GM18858 (cell line): ENCODE data around the gene AFAP1L1.
A peak's percentile ranks its signal among the peaks of the same experiment; 100 is the strongest.
"Not testable (repeated sequence)": the region's sequence is repeated elsewhere in the genome, so short reads cannot be mapped to it uniquely, and the experiment has no call there.

ENCODE experiments used
- ATAC-seq: cut with Tn5 transposase; IDR thresholded peaks from one replicate; pipeline ENCODE4 v1.9.1; 2021; ENCODE audit not compliant: unreplicated experiment

AFAP1L1 gene

DNA sequence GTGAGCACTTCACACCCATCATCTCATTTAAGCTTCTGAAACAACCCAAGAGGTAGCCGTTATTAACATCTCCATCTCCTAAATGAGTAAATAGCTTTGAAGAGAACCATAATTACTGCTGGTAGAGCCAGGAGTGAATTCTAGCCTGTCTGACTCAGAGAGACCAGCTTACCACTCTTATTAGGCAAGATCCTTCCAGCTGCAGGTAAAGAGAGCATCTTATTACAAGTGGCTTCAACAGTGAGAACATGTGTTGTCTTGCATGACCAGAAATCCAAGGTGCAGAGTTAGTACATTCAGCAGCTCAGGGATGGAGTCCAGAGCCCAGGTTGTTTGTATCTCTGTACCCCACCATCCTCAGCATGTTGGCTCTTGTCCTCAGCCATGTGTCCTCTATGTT lies 10.9 kb upstream of the AFAP1L1 start:
- no peak for ATAC-seq

DNA sequence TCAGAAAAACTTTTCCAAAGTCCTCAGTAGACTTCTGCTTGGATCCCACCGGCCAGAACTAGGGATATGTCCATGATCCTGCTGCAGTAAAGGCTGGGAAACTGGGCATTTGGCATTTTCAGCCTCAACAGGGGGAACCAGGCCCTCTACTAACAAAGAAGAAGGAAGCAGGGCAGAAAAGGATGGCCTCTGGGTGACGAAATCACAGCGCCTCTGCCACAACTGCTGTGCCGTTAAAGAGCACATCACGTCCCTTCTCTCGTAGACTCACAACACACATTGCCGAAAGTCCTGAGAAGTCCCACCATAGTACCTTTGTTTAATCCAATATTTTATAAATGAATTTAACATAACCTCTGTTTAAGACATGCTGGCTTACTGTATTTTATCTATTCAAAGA lies 10.4 kb upstream of the AFAP1L1 start:
- ATAC-seq = no peak

- no peak for ATAC-seq
Observed at GRCh38 chr5:149262315-149262714, 9.3 kb upstream of the AFAP1L1 start.

DNA sequence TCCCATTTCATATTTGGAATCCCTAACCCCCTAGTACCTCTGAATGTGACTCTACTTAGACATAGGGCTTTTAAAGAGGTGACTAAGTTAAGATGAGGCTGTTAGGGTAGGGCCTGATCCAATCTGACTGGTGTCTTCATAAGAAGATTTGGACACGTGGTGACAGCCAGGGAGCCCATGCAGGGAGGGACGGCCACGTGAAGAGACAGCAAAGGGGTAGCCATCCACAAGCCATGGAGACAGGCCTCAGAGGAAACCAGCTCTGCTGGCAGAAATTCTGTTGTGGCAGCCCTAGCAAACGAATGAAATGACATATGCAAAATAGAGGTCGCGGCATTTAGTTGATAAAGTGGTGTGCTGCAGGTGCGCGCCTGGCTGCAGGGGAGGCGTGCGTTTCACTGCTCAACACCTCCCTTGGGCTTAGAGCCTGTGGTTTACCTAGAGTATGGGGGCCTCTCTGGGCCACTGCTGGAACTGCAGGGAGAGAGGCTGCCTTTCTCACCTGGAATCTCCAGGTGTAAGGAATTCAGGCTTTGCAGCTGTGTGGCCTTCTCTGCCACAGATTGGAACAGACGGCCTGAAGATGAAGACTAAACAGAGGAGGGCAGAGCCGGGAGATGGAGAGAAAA lies 7.1 kb upstream of the AFAP1L1 start:
- ATAC-seq = peak; percentile 70

DNA sequence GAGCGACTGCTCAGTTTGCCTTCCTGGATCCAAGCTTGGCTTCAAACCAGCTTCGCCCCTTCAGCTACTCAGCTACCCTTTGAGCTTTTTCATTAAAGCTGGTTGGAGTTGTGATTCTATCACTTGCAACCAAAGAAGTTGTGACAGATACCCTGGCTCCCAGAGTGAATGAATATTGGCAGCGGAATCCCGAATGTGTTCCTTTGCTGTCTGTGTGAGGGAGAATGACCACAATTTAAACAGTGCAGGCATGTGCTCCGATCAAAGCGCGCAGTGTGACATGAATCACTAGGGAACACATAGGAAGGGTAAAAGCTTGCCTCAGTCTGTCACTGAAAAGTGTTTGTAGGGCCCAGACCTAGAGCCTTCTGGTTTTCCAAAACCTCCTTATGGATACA lies 6.6 kb upstream of the AFAP1L1 start:
- no peak for ATAC-seq

DNA sequence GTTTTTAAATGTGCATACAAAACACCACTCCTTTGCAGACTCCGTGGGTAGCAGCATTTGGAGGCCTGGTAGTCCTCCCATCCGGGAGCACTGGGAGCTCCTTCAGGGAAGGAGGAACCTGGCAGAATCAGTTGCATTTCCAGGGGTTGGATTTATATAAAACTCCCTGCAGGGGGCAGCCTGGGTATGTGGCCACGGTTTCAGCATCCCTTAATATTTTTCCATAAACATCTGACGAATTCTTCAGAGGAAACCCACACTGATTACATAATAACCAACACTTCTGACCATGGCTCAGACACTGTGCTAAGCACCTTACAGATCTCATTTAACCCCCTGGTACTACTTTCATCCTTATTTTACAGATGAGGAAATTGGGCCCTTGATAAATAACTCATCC lies 6.1 kb upstream of the AFAP1L1 start:
- no peak for ATAC-seq

DNA sequence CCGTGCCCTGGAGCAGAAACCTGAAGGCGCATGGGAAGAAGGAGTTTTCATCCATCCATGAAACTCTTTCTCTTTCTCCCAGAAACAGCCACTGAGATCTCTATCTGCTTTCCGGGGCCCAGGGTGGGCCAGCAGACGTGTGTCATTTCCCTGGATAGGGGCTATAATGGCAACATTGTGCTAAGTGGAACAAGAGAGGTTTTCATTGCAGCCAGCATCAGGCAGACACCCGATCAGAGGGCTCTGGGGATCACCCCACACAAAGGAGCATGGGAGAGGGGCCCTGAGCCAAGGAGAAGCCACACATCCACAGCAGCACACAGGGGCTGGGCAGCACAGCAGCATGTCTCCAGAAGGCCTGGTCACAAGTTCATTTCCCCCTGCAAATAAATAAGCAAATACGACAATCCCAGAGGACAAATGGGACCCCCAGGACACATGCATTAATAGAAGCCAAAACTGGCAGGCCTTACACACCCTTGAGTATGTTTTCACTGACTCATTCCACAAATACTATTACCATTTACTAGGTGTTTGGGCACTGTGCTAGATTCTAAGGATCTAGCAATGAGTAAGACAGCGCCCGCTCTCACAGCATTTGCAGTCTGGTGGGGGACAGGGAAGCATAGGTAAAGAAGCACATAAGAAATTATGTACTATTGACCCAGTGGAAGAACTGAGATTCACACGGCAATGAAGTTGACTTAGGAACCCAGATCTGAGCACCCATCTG lies 4.3 kb upstream of the AFAP1L1 start:
- no peak for ATAC-seq

DNA sequence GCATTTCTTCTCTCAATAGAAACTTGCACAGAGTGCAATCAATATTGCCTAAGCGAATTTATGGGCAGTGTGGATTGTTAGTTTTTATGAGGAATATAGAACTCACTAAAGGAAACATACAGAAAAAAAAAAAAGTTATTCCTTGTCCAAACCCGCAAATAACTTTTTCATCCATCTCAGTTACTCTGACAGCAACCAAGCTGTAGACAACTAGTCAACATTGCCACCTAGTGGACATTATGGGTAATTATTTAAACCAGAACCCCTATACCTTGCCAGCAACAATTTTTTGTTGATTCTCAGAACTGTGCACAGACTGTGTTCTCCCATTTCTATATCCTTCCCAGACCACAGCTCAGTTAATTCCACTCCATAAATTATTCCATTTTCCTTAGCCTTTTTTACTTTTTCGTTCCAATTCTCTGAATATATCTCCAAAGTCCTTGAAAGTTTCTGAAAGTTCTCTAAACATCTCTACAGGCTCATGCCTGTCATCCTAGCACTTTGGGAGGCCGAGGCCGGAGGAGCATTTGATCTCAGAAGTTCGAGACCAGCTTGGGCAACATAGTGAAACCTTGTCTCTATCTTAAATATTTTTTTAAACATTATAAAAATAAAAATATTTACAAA lies 2.6 kb upstream of the AFAP1L1 start:
- peak; percentile 55 for ATAC-seq

GRCh38 chr5:149271195-149271715 lies 404 bp upstream of the AFAP1L1 start:
- no peak for ATAC-seq

DNA sequence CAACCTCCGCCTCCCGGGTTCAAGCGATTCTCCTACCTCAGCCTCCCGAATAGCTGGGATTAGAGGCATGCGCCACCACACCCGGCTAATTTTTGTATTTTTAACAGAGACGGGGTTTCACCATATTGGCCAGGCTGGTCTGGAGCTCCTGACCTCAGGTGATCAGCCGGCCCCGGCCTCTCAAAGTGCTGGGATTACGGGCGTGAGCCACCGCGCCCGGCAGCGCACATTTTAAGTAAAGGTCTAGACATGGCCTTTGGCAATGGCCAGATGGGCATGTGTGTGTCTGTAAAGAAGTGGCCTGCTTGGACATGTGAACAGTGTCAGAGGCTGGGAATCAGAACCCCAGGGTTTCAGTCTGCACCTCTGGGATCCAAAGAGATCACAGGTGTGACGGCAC lies 1.1 kb downstream of the AFAP1L1 start:
- not testable (repeated sequence) for ATAC-seq

DNA sequence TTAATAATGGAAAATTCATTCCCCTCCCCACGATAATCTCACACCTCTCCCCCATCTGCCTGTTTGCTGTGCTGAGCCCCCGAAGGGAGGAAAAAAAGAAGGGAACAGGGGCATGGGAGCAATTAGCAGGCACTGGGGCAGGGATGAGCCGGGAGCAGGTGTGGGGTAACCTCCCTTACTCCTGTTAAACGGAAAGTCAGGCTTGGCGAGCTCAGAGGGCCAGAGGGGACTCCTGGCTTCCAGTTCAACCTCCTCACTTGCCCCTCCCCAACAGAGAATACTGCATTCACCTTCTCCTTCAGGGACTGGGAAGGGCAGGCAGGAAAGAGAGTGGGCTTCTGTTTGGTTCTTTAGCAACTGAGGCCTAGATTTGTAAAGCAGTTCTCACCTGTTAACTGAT lies 1.6 kb downstream of the AFAP1L1 start:
- ATAC-seq = no peak

- no peak for ATAC-seq
Observed at GRCh38 chr5:149273950-149274349, 2.3 kb downstream of the AFAP1L1 start.

GRCh38 chr5:149274939-149275338 lies 3.3 kb downstream of the AFAP1L1 start:
- no peak for ATAC-seq

DNA sequence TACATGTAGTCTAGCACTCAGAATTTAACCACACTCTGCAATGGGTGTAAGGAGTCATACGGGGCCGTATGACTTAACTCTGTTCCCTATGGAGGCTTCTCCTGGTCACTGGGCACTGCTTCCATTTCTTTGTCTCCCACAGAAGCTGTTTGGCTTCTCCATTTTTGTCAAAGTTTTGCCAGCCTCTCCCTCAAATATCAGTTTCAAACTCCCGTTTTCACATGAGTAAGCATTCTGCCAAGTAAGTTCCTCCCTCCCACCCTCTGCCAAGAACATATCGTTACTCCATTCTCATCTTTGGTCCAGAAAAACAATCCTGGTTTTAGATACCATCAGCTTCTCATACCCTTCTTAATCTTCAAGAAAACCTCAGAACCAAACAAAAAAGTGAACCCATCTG lies 6.1 kb downstream of the AFAP1L1 start:
- no peak for ATAC-seq

DNA sequence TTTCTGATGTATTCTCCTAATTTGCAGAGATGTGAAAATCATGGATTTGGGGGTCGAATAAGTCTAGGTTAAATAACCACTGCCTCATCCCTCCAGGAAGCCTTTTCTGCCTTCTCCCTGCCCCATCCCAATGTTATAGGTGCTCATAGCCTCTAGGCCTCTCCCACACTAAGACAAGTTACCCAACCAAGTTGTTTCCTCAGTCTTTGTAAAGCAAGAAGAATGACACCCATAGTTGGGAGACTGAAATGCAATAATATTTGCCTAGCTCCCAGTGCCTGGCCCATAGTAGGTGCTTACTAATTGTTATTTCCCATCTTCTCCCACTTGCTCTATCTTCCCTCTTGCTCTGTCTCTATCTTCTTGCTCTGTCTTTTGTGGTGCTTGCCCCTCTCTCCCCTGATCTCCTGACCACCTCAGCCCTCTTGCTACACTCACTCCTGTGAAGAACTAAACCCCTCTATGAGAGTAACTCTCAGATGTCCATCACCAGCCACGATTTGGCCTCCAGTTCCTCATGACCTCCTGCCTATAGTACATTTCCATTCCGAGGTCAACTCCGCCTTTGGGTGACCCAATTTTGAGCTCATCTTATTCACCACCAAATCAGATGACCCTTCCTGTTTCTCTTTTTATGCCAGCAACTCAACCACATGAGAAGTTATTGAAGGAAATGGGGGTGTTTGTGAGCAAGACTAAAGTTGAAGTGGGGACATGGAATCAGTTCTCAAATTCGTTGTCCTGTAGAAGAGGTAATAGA lies 7.0 kb downstream of the AFAP1L1 start:
- ATAC-seq = no peak

- ATAC-seq = no peak
Observed at GRCh38 chr5:149279661-149280060, 8.0 kb downstream of the AFAP1L1 start.

DNA sequence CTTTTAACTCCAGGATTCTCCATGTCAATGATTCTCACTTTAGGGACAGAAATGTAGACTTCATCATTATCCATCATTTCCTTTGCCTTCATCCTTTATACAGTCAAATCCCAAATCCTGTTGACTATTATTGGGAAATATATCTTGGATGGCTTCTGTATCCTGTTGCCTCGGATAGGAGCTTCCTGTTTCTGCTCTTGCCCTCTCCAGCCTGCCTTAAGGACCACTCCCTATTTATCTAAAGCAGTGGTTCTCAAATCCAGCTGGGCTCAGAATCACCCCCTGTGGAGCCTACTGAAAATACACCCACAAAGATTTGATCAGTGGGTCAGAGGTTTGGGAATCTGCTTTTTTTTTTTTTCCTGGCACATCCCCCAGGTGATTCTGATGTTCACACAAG lies 8.5 kb downstream of the AFAP1L1 start:
- ATAC-seq = no peak

GRCh38 chr5:149280802-149281201 lies 9.1 kb downstream of the AFAP1L1 start:
- no peak for ATAC-seq

GRCh38 chr5:149282027-149282965 lies 10.6 kb downstream of the AFAP1L1 start:
- no peak for ATAC-seq

DNA sequence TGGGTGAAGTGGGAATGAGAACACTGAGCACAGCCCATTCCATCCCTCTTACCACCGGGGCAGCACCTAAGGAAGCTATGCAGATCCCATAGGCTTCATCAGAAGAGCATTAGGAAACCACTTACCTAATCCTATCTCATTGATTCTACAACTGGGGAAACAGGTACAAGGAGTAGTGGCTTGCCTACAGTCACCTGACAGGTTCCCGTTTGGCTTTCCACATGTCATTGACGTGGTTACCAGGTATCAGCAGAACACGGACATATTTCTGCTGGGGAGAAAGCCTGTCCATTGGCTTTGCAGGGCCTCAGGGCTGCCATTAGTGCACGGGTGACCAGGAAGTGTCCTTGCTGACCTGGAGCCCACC lies 11.3 kb downstream of the AFAP1L1 start:
- ATAC-seq = no peak
